ENCODE data around the gene MS4A6A. TPM values are rescaled to one million over a fixed set of nuclear protein-coding genes. Genes with fewer than 3 reads are reported as not detected.

MS4A6A gene
- total RNA-seq, 1 experiment from 2014 or later, result not detected

- Histone ChIP-seq H4K91ac (ENCODE audit: insufficient read length, low read depth, low read length) (no peak overlapping the region), H3K79me1 (ENCODE audit: insufficient read depth, low read depth, low read length, poor library complexity, severe bottlenecking) (no peaks in the 10 kb centered on the region), H2BK5ac (ENCODE audit: insufficient read length, low read length) (no peak overlapping the region), H3K27ac (ENCODE audit: insufficient read length, low read depth, low read length) (no peak overlapping the region), H2BK120ac (ENCODE audit: low read depth, low read length, poor library complexity, severe bottlenecking) (no peak overlapping the region), H3K9ac (ENCODE audit: extremely low read depth, insufficient read length, low read length) (no peak overlapping the region), H2BK15ac (ENCODE audit: low read depth, low read length) (no peak overlapping the region), H3K4me1 (ENCODE audit: insufficient read depth, low read length) (no peaks in the 10 kb centered on the region), H3K4me2 (ENCODE audit: insufficient read depth, insufficient read length, low read length) (no peak overlapping the region), H3K79me2 (ENCODE audit: insufficient read depth, low read length) (no peaks in the 10 kb centered on the region), H3K23me2 (ENCODE audit: insufficient read length, low read depth, low read length, poor library complexity, severe bottlenecking) (no peaks in the 10 kb centered on the region), H4K20me1 (ENCODE audit: control insufficient read depth, insufficient read depth, insufficient read length) (no peaks in the 10 kb centered on the region), H3K4ac (ENCODE audit: low read depth, low read length) (no peak overlapping the region), H3K23ac (ENCODE audit: insufficient read length, low read depth, low read length) (no peak overlapping the region), H3K9me3 (ENCODE audit: control insufficient read depth, low read depth, low read length) (peaks cover 19% of the 10 kb centered on the region), H2AK5ac (ENCODE audit: insufficient read length, low read length) (no peak overlapping the region), H3K56ac (ENCODE audit: insufficient read length, low read depth, low read length) (no peak overlapping the region), H4K8ac (replicated peaks; ENCODE audit: insufficient read length, low read depth, low read length) (no peak overlapping the region), H3K14ac (ENCODE audit: insufficient read depth, low read length) (no peak overlapping the region), H3K18ac (ENCODE audit: insufficient read length, low read depth, low read length) (no peak overlapping the region), H3K27me3 (ENCODE audit: insufficient read depth, low read length) (no peaks in the 10 kb centered on the region), H3T11ph (ENCODE audit: low read length) (no peak overlapping the region), H2BK20ac (ENCODE audit: low read depth, low read length, poor library complexity, severe bottlenecking) (no peak overlapping the region), H4K5ac (ENCODE audit: insufficient read length, low read depth, low read length) (no peak overlapping the region), H2AFZ (ENCODE audit: low read length) (no peak overlapping the region), H2BK12ac (ENCODE audit: insufficient read length, low read depth, low read length) (no peak overlapping the region)
- no peak overlapping the region for H3K27ac Mint-ChIP-seq
- no peak overlapping the region for H3K4me3 Mint-ChIP-seq
- H3K9me3 Mint-ChIP-seq, result peaks cover 47 to 50% of the 10 kb centered on the region in 2 experiments
- TF ChIP-seq CTCF (conservative IDR thresholded peaks at IDR 0.05), result no peak
- H3K36me3 Mint-ChIP-seq (ENCODE audit: insufficient read depth in 1 of 3, low read depth in 3 of 3), result peaks cover 21 to 35% (median 23%) of the 10 kb centered on the region in 3 experiments
- H3K4me1 Mint-ChIP-seq, result no peaks in the 10 kb centered on the region
- no peaks in the 10 kb centered on the region; the same call in 1 of the 2 replicates for H3K27me3 Mint-ChIP-seq (ENCODE audit: low read depth)
- WGBS (ENCODE audit: extremely low coverage, insufficient read length, low lambda C conversion rate), result no CpG with 5 or more reads among the region's 2 CpGs
- no peak for DNase-seq
Measured at GRCh38 chr11:60165538-60165937, 17.3 kb downstream of the MS4A6A start.
